ENCODE data around the gene ARHGAP9.
"Not testable (repeated sequence)": the region's sequence is repeated elsewhere in the genome, so short reads cannot be mapped to it uniquely, and the experiment has no call there.

Gene ARHGAP9

DNA sequence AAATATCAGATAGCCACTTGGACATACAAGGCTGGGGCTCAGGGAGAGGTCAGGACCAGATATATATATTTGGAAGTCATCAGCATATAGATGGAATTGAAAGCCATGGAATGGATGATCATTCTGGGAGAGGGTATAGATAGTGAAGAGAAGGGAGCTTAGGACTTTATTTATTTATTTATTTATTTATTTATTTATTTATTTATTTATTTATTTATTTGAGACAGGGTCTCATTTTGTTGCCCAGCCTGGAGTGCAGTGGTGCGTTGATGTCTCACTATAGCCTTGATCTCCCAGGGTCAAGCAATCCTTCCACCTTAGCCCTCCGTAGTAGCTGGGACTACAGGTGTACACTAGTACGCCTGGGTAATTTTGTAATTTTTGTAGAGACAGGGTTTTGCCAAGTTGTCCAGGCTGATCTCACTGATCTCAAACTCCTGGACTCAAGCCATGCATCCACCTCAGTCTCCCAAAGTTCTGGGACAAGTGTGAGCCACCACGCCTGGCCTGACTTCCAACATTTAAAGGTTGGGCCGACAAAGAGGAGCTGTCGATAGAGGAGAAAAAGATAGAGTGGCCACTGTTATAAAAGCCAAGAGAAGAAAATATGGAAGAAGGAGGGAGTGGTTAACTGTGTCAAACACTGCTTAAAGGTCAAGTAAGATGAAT, 33.2 kb downstream of the ARHGAP9 start:
- Histone ChIP-seq H3K4me1 (ENCODE audit: control insufficient read depth, insufficient read depth, low read length) (peaks cover 2% of the 10 kb centered on the region), H3K4me3 (ENCODE audit: low read length in 2 of 2) (no peak overlapping the region), H3K9me3 (ENCODE audit: control insufficient read depth in 2 of 2, low read length in 2 of 2) (peaks cover 0 to 2% of the 10 kb centered on the region in 2 donors), H3K27ac (ENCODE audit: low read length) (no peak overlapping the region), H3K9ac (ENCODE audit: low read length in 2 of 2) (no peak overlapping the region), H3K27me3 (ENCODE audit: control insufficient read depth in 1 of 2, insufficient read depth in 2 of 2, low read length in 2 of 2) (no peaks in the 10 kb centered on the region), H3K36me3 (ENCODE audit: control insufficient read depth in 2 of 2, insufficient read depth in 2 of 2, low read length in 2 of 2) (no peaks in the 10 kb centered on the region)

DNA sequence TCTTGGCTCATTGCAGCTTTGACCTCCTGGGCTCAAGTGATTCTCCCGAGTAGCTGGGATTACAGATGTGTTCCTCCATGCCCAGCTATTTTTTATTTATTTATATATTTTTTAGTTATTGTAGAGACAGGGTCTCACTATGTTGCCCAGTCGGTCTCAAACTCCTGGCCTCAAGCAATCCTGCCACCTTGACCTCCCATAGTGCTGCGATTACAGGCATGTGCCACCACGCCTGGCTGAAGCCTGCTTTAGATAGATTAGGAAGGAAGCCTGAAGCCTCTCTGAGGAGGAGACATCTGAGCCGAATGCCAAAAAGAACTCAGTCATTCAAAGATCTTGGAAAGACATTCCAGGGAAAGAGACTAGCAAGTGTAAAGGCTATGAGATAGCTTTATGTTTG, 34.9 kb downstream of the ARHGAP9 start:
- H3K9me3 ChIP-seq (ENCODE audit: control insufficient read depth in 2 of 2, low read length in 2 of 2), result peaks cover 0 to 2% of the 10 kb centered on the region in 2 donors
- H3K9ac ChIP-seq (ENCODE audit: low read length in 2 of 2), result no peak overlapping the region
- H3K4me1 ChIP-seq (ENCODE audit: control insufficient read depth, insufficient read depth, low read length), result no peaks in the 10 kb centered on the region
- no peaks in the 10 kb centered on the region for H3K36me3 ChIP-seq (ENCODE audit: control insufficient read depth in 2 of 2, insufficient read depth in 2 of 2, low read length in 2 of 2)
- H3K4me3 ChIP-seq (ENCODE audit: low read length in 2 of 2), result no peak overlapping the region
- no peaks in the 10 kb centered on the region for H3K27me3 ChIP-seq (ENCODE audit: control insufficient read depth in 1 of 2, insufficient read depth in 2 of 2, low read length in 2 of 2)
- no peak overlapping the region for H3K27ac ChIP-seq (ENCODE audit: low read length)

- H3K9me3 ChIP-seq (ENCODE audit: control insufficient read depth in 2 of 2, low read length in 2 of 2); H3K36me3 ChIP-seq (ENCODE audit: control insufficient read depth in 2 of 2, insufficient read depth in 2 of 2, low read length in 2 of 2); H3K4me3 ChIP-seq (ENCODE audit: low read length in 2 of 2); H3K27me3 ChIP-seq (ENCODE audit: control insufficient read depth in 1 of 2, insufficient read depth in 2 of 2, low read length in 2 of 2); H3K9ac ChIP-seq (ENCODE audit: low read length in 2 of 2); H3K27ac ChIP-seq (ENCODE audit: low read length); H3K4me1 ChIP-seq (ENCODE audit: control insufficient read depth, insufficient read depth, low read length): not testable (repeated sequence)
Observed at GRCh38 chr12:57444337-57444736, 35.3 kb downstream of the ARHGAP9 start.

DNA sequence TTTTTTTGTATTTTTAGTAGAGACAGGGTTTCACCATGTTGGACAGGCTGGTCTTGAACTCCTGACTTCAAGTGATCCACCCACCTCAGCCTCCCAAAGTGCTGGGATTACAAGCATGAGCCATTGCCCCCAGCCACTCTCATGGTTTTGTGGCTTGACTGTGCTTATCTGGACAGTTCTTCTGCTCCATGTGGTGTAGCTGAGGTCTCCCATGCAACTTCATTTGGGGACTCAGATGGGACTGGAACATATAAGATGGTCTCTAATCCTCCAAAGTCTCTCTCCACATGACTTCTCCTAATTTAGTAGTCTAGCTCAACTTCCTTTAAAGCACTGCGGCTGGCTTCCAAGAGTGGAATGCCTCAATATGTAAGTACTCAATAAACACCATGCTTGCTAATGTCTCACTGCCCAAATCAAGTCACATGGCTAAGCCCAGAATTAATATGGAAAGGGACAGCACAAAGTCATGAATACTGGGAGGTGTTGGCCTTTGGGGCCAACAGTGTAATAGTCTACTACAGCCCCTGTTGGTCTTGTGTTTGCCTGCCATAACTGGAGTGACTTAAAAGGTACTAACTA, 37.7 kb downstream of the ARHGAP9 start:
- Histone ChIP-seq H3K36me3 (ENCODE audit: control insufficient read depth in 2 of 2, insufficient read depth in 2 of 2, low read length in 2 of 2) (no peaks in the 10 kb centered on the region), H3K4me1 (ENCODE audit: control insufficient read depth, insufficient read depth, low read length) (no peaks in the 10 kb centered on the region), H3K4me3 (ENCODE audit: low read length in 2 of 2) (no peak overlapping the region), H3K27me3 (ENCODE audit: control insufficient read depth in 1 of 2, insufficient read depth in 2 of 2, low read length in 2 of 2) (no peaks in the 10 kb centered on the region), H3K9ac (ENCODE audit: low read length in 2 of 2) (no peak overlapping the region), H3K9me3 (ENCODE audit: control insufficient read depth in 2 of 2, low read length in 2 of 2) (no peaks in the 10 kb centered on the region), H3K27ac (ENCODE audit: low read length) (no peak overlapping the region)

GRCh38 chr12:57441393-57441792, 38.3 kb downstream of the ARHGAP9 start:
- not testable (repeated sequence) for H3K9ac ChIP-seq (ENCODE audit: low read length in 2 of 2); H3K27me3 ChIP-seq (ENCODE audit: control insufficient read depth in 1 of 2, insufficient read depth in 2 of 2, low read length in 2 of 2); H3K4me3 ChIP-seq (ENCODE audit: low read length in 2 of 2); H3K4me1 ChIP-seq (ENCODE audit: control insufficient read depth, insufficient read depth, low read length); H3K27ac ChIP-seq (ENCODE audit: low read length); H3K36me3 ChIP-seq (ENCODE audit: control insufficient read depth in 2 of 2, insufficient read depth in 2 of 2, low read length in 2 of 2); H3K9me3 ChIP-seq (ENCODE audit: control insufficient read depth in 2 of 2, low read length in 2 of 2)

DNA sequence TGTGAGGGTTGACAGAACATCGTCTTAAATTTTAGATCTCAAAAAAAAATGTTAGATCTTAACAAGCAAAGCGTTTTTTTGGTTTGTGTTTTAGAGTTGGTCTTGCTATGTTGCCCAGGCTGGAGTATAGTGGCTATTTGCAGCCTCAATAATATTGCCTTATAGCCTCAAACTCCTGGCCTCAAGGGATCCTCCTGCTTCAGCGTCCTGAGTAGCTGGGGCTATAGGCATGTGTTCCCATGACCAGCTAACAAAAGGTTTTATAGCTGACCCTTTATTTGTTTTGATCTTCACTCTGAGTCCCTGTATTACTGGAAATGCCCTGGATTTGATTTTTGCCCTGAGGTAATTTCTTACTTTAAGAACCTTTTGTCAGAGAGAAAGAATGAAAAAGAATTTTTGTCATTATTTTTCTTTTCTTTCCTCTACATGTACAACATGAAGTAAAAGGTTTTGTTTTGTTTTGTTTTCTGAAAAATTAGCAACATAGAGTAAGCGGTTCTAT, 39.9 kb downstream of the ARHGAP9 start:
- Histone ChIP-seq H3K36me3 (ENCODE audit: control insufficient read depth in 2 of 2, insufficient read depth in 2 of 2, low read length in 2 of 2) (no peaks in the 10 kb centered on the region), H3K4me1 (ENCODE audit: control insufficient read depth, insufficient read depth, low read length) (no peaks in the 10 kb centered on the region), H3K27ac (ENCODE audit: low read length) (no peak overlapping the region), H3K27me3 (ENCODE audit: control insufficient read depth in 1 of 2, insufficient read depth in 2 of 2, low read length in 2 of 2) (no peaks in the 10 kb centered on the region), H3K9ac (ENCODE audit: low read length in 2 of 2) (no peak overlapping the region), H3K4me3 (ENCODE audit: low read length in 2 of 2) (no peak overlapping the region), H3K9me3 (ENCODE audit: control insufficient read depth in 2 of 2, low read length in 2 of 2) (no peaks in the 10 kb centered on the region)

GRCh38 chr12:57438400-57438799, 41.3 kb downstream of the ARHGAP9 start:
- H3K4me1 ChIP-seq (ENCODE audit: control insufficient read depth, insufficient read depth, low read length), result no peaks in the 10 kb centered on the region
- H3K9me3 ChIP-seq (ENCODE audit: control insufficient read depth in 2 of 2, low read length in 2 of 2), result no peaks in the 10 kb centered on the region
- H3K27ac ChIP-seq (ENCODE audit: low read length), result no peak overlapping the region
- no peak overlapping the region for H3K4me3 ChIP-seq (ENCODE audit: low read length in 2 of 2)
- H3K9ac ChIP-seq (ENCODE audit: low read length in 2 of 2), result no peak overlapping the region
- no peaks in the 10 kb centered on the region for H3K36me3 ChIP-seq (ENCODE audit: control insufficient read depth in 2 of 2, insufficient read depth in 2 of 2, low read length in 2 of 2)
- H3K27me3 ChIP-seq (ENCODE audit: control insufficient read depth in 1 of 2, insufficient read depth in 2 of 2, low read length in 2 of 2), result no peaks in the 10 kb centered on the region

DNA sequence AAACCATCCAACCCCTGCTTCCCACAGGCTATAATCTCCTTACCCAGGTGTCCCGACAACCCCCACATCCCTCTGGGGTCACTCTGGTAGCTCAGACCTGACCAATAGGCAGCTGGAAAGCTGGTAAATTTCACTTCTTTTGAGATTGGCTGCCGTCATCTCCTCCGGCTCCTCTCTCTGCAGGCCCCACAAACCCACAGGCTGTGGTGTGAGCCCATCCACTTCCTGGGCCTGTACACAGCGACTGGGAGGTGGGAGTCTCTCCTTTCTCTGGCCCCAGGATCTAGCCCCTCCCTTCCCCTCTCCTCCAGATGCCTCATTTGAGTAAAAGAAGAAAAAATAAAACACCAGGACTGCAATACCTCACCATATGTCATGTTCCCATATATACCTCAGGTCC, 44.4 kb downstream of the ARHGAP9 start:
- no peaks in the 10 kb centered on the region for H3K9me3 ChIP-seq (ENCODE audit: control insufficient read depth in 2 of 2, low read length in 2 of 2)
- H3K9ac ChIP-seq (ENCODE audit: low read length in 2 of 2), result no peak overlapping the region
- no peak overlapping the region for H3K4me3 ChIP-seq (ENCODE audit: low read length in 2 of 2)

DNA sequence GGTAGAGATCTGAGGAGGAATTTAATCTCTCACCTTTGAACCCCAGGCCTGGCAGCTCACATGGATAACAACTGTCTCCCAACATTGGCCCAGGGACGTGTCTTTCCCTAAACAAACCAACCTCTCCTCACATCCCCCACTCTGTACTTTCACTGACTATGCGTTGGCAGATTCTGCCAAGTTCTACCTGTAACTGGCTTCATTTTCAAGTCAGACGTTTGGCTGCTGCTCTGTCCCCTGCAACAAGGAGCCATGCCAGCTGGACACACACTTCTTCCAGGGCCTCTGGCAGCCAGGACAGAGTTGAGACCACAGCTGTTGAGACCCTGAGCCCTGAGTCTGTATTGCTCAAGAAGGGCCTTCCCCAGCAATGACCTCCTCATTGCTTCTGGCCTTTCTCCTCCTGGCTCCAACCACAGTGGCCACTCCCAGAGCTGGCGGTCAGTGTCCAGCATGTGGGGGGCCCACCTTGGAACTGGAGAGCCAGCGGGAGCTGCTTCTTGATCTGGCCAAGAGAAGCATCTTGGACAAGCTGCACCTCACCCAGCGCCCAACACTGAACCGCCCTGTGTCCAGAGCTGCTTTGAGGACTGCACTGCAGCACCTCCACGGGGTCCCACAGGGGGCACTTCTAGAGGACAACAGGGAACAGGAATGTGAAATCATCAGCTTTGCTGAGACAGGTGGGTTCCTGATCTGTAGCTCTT, 45.0 kb downstream of the ARHGAP9 start, which contains the start of gene INHBC:
Gene INHBC, plus strand, starts transcription at position 268 of the 707 bp plus-strand sequence. Its CDS starts 103 bp downstream, at position 371.
- H3K4me3 ChIP-seq (ENCODE audit: low read length in 2 of 2), result no peak within 1 kb of the TSS
- no peaks in the 10 kb centered on the region for H3K27me3 ChIP-seq (ENCODE audit: control insufficient read depth in 1 of 2, insufficient read depth in 2 of 2, low read length in 2 of 2)
- no peak within 1 kb of the TSS for H3K27ac ChIP-seq (ENCODE audit: low read length)
- no peaks in the 10 kb centered on the region for H3K9me3 ChIP-seq (ENCODE audit: control insufficient read depth in 2 of 2, low read length in 2 of 2)
- no peaks in the 10 kb centered on the region for H3K36me3 ChIP-seq (ENCODE audit: control insufficient read depth in 2 of 2, insufficient read depth in 2 of 2, low read length in 2 of 2)
- no peak within 1 kb of the TSS for H3K9ac ChIP-seq (ENCODE audit: low read length in 2 of 2)
- H3K4me1 ChIP-seq (ENCODE audit: control insufficient read depth, insufficient read depth, low read length), result peaks cover 3% of the 10 kb centered on the region

More for the DNA sequence above, 44.4 kb downstream of the ARHGAP9 start:
- Histone ChIP-seq H3K27me3 (ENCODE audit: control insufficient read depth in 1 of 2, insufficient read depth in 2 of 2, low read length in 2 of 2) (no peaks in the 10 kb centered on the region), H3K4me1 (ENCODE audit: control insufficient read depth, insufficient read depth, low read length) (no peaks in the 10 kb centered on the region), H3K36me3 (ENCODE audit: control insufficient read depth in 2 of 2, insufficient read depth in 2 of 2, low read length in 2 of 2) (no peaks in the 10 kb centered on the region), H3K27ac (ENCODE audit: low read length) (no peak overlapping the region)

- Histone ChIP-seq H3K9me3 (ENCODE audit: control insufficient read depth in 2 of 2, low read length in 2 of 2) (no peaks in the 10 kb centered on the region), H3K4me1 (ENCODE audit: control insufficient read depth, insufficient read depth, low read length) (peaks cover 7% of the 10 kb centered on the region), H3K9ac (ENCODE audit: low read length in 2 of 2) (no peak overlapping the region), H3K27me3 (ENCODE audit: control insufficient read depth in 1 of 2, insufficient read depth in 2 of 2, low read length in 2 of 2) (no peaks in the 10 kb centered on the region), H3K27ac (ENCODE audit: low read length) (no peak overlapping the region), H3K4me3 (ENCODE audit: low read length in 2 of 2) (no peak overlapping the region), H3K36me3 (ENCODE audit: control insufficient read depth in 2 of 2, insufficient read depth in 2 of 2, low read length in 2 of 2) (no peaks in the 10 kb centered on the region)
Observed at GRCh38 chr12:57433370-57433769, 46.3 kb downstream of the ARHGAP9 start.
